SW480 (cell line): ENCODE measurements around the gene SIRT2.
"Not testable (repeated sequence)": the region's sequence is repeated elsewhere in the genome, so short reads cannot be mapped to it uniquely, and the experiment has no call there.

Experiments used
- DNase-seq: peaks from one replicate; pipeline ENCODE4 v3.0.0-alpha.2; 2016; ENCODE audit warnings: low spot score

Gene SIRT2

GRCh38 chr19:38899447-38900201, at the start of gene SIRT2, which contains the start of gene NFKBIB:
Gene SIRT2, minus strand, starts transcription at chr19:38899618. Its CDS starts 97 bp downstream, at chr19:38899521.
Gene NFKBIB, plus strand, starts transcription at chr19:38899969. Its CDS starts 64 bp downstream, at chr19:38900033.
- peak; percentile 100 for DNase-seq

GRCh38 chr19:38946229-38947010, 47.0 kb upstream of the SIRT2 start:
- no peak for DNase-seq

- no peak for DNase-seq
Observed at GRCh38 chr19:38945562-38946228, 46.3 kb upstream of the SIRT2 start.

DNA sequence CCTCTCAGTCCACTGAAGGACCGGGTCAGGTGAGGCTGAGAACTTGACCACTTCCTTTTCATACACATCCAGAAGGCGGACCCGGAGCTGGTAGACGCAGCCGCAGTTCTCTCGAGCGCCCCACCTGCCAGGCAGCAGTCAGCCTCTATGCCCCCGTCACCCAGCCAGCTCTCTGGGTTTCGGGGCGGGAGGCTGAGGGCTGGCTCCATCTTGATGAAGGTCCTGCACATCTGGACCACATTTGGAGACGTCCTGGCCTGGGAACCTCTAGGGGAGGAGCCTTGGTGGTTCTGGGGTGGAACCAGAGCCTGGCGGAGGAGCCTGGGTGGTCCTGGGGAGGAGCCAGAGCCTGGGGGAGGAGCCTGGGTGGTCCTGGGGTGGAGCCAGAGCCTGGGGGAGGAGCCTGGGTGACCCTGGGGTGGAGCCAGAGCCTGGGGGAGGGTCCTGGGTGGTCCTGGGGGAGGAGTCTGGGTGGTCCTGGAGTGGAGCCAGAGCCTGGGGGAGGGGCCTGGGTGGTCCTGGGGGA, 45.6 kb upstream of the SIRT2 start:
- DNase-seq: no peak

- no peak for DNase-seq
Observed at GRCh38 chr19:38942471-38943181, 43.2 kb upstream of the SIRT2 start.

- no peak for DNase-seq
Observed at GRCh38 chr19:38941979-38942378, 42.6 kb upstream of the SIRT2 start.

DNA sequence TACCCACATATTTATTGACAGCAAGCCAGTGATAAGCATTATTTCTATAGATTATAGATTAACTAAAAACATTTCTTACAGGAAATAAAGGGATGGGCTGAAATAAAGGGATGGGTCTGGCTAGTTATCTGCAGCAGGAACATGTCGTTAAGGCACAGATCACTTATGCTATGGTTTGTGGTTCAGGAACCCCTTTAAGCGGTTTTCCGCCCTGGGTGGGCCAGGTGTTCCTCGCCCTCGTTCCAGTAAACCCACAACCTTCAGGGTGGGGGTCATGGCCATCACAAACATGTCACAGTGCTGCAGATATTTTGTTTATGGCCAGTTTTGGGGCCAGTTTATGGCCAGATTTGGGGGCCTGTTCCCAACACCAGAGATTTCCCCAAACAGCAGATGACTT, 42.0 kb upstream of the SIRT2 start:
- DNase-seq: not testable (repeated sequence)

DNA sequence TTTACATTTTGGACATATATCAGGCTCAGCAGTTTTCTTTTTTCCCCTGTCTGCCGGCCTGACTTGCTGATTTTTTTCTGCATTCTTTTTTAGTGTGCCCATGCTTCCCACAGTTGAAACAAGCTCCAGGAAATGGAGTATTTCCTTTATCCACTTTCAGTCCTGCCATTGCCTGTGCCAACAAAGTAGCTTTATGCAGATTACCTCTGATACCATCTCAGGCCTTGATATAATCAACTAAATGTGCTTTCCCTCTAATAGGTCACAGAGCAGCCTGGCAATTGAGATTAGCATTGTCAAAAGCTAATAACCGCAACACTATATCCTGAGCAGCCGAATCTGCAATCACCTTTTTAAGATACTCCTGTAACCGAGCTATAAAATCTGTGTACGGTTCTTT, 40.5 kb upstream of the SIRT2 start:
- DNase-seq: no peak

- DNase-seq: no peak
Observed at GRCh38 chr19:38933544-38933943, 34.1 kb upstream of the SIRT2 start.

DNA sequence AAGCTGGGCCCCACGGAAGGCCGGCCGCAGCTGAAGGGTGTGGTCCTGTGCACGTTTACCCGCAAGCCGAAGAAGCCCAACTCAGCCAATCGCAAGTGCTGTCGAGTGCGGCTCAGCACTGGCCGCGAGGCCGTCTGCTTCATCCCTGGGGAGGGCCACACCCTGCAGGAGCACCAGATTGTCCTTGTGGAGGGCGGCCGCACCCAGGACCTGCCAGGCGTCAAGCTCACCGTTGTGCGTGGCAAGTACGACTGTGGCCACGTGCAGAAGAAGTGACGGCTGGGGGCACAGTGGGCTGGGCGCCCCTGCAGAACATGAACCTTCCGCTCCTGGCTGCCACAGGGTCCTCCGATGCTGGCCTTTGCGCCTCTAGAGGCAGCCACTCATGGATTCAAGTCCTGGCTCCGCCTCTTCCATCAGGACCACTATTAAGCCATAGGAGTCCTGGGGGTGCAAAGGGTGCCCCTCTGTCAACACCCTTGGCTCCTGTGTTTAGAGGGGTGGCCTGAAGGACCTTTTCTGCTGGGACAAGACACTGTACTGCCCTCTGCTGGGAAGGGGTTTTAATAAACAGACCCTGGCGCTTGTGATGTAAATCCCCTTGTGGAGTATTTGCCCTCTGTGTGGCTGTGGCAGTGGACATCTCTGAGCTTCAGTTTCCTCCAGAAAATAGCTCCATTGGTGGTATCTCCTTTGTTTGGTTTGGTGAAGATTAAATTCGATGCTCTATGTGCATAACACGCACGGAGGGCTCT, 33.2 kb upstream of the SIRT2 start:
- peak; percentile 36 for DNase-seq

DNA sequence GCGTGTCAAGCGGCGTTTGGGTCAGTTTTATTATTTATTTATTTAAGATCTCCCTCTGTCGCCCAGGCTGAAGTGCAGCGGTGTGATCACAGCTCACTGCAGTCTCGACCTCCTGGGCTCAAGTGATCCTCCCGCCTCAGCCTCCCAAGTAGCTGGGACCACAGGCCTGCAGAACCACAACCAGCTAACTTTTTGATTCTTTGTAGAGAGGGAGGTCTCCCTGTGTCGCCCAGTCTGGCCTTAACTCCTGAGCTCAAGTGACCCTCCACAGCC, 32.0 kb upstream of the SIRT2 start:
- DNase-seq: no peak

DNA sequence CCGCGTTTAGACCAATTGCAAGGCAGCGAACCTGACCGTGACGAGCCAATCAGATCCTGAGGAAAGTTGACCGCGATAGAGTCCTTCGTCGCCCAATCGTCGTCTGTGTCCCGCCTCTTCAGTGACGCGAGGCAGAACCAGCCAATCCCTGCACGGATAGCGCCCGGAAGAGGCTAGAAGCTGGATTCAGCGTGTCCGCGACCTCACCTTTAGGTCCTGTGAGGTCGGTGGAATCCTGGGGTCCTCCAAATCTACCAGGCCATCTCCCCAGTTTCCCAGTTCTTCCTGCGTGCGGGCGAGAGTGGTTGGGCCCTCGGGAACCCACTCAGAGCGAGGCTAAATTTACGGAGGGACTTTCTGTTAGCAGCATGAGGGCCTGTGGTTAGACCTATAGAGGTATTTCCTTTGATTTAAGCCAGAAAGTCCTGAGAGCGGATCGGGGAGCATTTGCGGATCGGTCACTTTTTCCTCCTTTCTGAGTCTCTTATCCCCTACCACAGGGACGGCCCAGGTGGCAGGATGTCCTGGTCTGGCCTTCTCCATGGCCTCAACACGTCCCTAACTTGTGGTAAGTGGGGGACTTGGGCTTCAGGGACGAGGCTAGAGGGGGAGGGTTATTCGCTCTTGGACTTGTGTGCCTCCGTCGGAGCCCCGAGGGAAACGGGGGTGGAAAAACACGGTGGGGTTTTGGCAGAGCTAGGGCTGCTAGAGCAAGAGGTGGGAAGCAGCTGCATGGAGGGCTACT, 31.5 kb upstream of the SIRT2 start, which contains the start of gene MRPS12:
TSS of gene MRPS12 (plus strand) at position 169 of the 745 bp plus-strand sequence. CDS start at position 520, 351 bp downstream.
- peak; percentile 100 for DNase-seq

DNA sequence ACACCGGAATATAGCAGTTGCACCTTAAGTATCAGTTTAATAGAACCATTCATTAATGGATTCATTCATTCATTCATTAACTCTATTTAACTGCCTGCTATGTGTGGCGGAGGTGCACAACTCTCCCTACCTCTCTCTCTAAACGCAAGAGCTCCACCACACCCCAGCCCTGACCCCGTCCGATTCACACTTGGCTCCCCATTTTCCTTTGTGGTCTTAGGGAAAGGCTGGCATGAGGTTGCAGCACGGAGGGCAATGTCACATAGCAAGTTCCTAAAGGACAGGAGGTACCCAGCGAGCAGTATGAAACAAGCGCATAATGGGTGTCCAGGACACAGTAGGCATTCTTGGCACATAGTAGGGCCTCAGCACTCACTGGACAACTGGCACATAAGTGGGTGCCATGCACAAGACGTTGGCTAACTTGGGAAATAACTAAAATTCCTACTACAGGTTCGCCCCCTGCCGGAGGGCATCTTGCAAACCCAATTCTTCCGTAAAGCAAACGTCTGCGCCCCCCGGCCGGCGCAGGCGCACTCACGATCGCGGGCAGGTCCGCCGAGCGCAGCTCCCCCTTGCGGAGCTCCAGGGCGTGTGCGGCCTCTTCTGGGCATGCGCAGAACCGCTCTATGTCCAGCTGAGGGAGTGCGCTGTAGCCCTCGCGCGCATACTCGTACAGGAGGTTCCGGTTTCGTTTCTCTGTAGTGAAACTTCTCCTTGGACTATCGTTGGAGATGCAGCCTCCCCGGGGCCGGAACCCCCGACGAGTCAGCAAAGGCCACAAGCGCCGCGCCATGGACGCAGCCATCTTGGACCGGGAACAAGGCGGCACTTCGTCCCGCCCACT, 30.7 kb upstream of the SIRT2 start, which contains the start of gene SARS2:
TSS of gene SARS2 (minus strand) at position 835 of the 847 bp plus-strand sequence. CDS start at position 808, 27 bp downstream.
- DNase-seq: peak; percentile 93

DNA sequence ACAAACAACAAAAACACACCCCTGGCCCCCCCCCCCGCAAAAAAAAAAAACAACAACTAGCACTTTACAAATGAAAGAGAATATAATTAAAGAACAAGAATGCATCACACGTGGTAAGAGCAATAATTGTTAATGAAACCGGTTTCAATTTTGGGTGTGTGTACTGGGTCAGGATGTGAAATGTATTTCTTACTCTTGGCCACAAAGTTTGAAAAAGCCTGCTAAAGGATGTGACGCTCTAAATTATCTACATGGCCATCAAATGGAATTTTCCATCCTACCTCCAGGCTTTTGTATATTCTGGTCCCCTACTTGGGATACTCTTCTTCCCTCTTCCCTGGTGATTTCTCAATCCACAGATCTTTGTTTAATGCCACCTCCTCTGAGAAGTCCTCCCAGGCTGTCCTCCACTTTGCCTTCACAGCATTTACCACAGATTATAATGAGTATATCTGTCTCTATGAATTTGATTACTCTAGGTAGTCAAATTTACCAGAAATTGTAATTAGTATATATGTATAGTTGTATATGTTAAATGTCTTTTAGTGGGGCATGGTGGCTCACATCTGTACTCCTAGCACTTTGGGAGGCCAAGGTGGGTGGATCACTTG, 29.1 kb upstream of the SIRT2 start:
- no peak for DNase-seq

DNA sequence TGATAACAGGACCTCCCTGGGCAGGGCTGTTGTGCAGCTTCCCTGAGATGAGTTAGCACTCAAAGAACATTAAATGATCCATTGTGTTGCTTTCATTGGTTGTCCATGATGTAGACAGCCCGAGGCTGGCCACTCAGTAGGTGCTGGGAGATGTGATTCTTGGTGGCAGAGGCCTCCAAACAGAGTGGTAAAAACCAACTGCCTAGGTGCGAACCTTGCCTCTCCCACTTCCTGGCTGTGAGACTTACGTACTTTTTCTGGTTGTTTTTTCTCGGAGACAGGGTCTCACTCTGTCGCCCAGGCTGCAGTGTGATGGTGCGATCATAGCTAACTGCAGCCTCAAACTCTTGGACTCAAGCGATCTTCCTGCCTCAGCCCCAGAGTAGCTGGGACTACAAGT, 25.0 kb upstream of the SIRT2 start:
- DNase-seq: no peak

DNA sequence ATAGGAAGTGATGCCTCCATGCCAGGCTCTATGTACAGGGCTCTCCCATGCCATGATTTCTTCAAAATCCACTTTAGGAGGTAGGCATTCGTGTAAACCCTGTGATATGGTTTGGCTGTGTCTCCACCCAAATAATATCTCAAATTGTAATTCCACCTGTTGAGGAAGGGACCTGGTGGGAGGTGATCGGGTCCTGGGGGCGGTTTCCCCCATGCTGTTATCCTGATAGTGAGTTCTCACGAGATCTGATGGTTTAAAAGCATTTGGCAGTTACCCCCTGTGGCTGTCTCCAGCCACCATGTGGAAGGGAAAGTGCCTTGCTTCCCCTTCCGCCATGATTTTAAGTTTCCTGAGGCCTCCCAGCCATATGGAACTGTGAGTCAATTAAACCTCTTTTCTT, 23.1 kb upstream of the SIRT2 start:
- no peak for DNase-seq

- DNase-seq: no peak
Observed at GRCh38 chr19:38921420-38922274, 22.2 kb upstream of the SIRT2 start.
